H9 (cell line): ENCODE data around the gene ITGA8. TPM values are rescaled to one million over a fixed set of nuclear protein-coding genes. Genes with fewer than 3 reads are reported as not detected.

Experiments used
- DNase-seq: peaks from one replicate; pipeline ENCODE4 v3.0.0-alpha.2; 2017
- H2AFZ ChIP-seq: one replicate; pipeline ENCODE4 v1.6.1; 2013; ENCODE audit warnings: mild to moderate bottlenecking, low read length, control low read depth, moderate library complexity
- H2AK5ac ChIP-seq: 2 replicates; pipeline ENCODE4 v1.6.1; 2013; ENCODE audit warnings: low read length, control low read depth, mixed read lengths; ENCODE audit not compliant: insufficient read length
- H2BK120ac ChIP-seq: one replicate; pipeline ENCODE4 v1.6.1; 2013; ENCODE audit warnings: low read depth, mild to moderate bottlenecking, low read length, control low read depth, inconsistent platforms; ENCODE audit not compliant: poor library complexity, severe bottlenecking
- H2BK12ac ChIP-seq: 2 replicates; pipeline ENCODE4 v1.6.1; 2013; ENCODE audit warnings: low read length, control low read depth, mixed read lengths, low read depth; ENCODE audit not compliant: insufficient read length
- H2BK15ac ChIP-seq: 2 replicates; pipeline ENCODE4 v1.6.1; 2013; ENCODE audit warnings: low read depth, low read length, control low read depth
- H2BK20ac ChIP-seq: one replicate; pipeline ENCODE4 v1.6.1; 2013; ENCODE audit warnings: low read depth, mild to moderate bottlenecking, low read length, control low read depth, inconsistent platforms; ENCODE audit not compliant: poor library complexity, severe bottlenecking
- H2BK5ac ChIP-seq: 2 replicates; pipeline ENCODE4 v1.6.1; 2013; ENCODE audit warnings: low read length, control low read depth, mixed read lengths; ENCODE audit not compliant: insufficient read length
- H3K14ac ChIP-seq: 2 replicates; pipeline ENCODE4 v1.6.1; 2013; ENCODE audit warnings: low read length, control low read depth; ENCODE audit not compliant: insufficient read depth
- H3K18ac ChIP-seq: 2 replicates; pipeline ENCODE4 v1.6.1; 2013; ENCODE audit warnings: low read depth, mild to moderate bottlenecking, mixed read lengths, low read length, control low read depth; ENCODE audit not compliant: insufficient read length
- H3K23ac ChIP-seq: 2 replicates; pipeline ENCODE4 v1.6.1; 2013; ENCODE audit warnings: low read length, control low read depth, mixed read lengths, low read depth; ENCODE audit not compliant: insufficient read length
- H3K23me2 ChIP-seq: 2 replicates; pipeline ENCODE4 v1.6.1; 2013; ENCODE audit warnings: low read depth, mild to moderate bottlenecking, mixed read lengths, low read length, control low read depth; ENCODE audit not compliant: insufficient read length, poor library complexity, severe bottlenecking
- H3K27ac ChIP-seq: 2 replicates; pipeline ENCODE4 v1.5.1; 2013; ENCODE audit warnings: low read length, control low read depth, mixed read lengths, low read depth; ENCODE audit not compliant: insufficient read length
- H3K27me3 ChIP-seq: 2 replicates; pipeline ENCODE4 v1.6.1; 2013; ENCODE audit warnings: low read length, control low read depth, inconsistent platforms; ENCODE audit not compliant: insufficient read depth
- H3K4ac ChIP-seq: 2 replicates; pipeline ENCODE4 v1.6.1; 2013; ENCODE audit warnings: low read depth, mild to moderate bottlenecking, control low read depth, inconsistent platforms, low read length, moderate library complexity
- H3K4me1 ChIP-seq: 2 replicates; pipeline ENCODE4 v1.6.1; 2013; ENCODE audit warnings: low read length, control low read depth, inconsistent platforms; ENCODE audit not compliant: insufficient read depth
- H3K4me2 ChIP-seq: 2 replicates; pipeline ENCODE4 v1.6.1; 2013; ENCODE audit warnings: low read length, control low read depth, mixed read lengths; ENCODE audit not compliant: insufficient read length, insufficient read depth
- H3K56ac ChIP-seq: 2 replicates; pipeline ENCODE4 v1.6.1; 2013; ENCODE audit warnings: low read depth, mild to moderate bottlenecking, mixed read lengths, low read length, control low read depth; ENCODE audit not compliant: insufficient read length
- H3K79me1 ChIP-seq: 2 replicates; pipeline ENCODE4 v1.6.1; 2013; ENCODE audit warnings: low read depth, mild to moderate bottlenecking, moderate library complexity, low read length, control low read depth, inconsistent platforms; ENCODE audit not compliant: insufficient read depth, poor library complexity, severe bottlenecking
- H3K79me2 ChIP-seq: 2 replicates; pipeline ENCODE4 v1.6.1; 2013; ENCODE audit warnings: low read length, control low read depth, inconsistent platforms; ENCODE audit not compliant: insufficient read depth
- H3K9ac ChIP-seq: 2 replicates; pipeline ENCODE4 v1.6.1; 2013; ENCODE audit warnings: low read length, control low read depth, mixed read lengths; ENCODE audit not compliant: insufficient read length; ENCODE audit errors: extremely low read depth
- H3K9me3 ChIP-seq: one replicate; pipeline ENCODE4 v1.6.1; 2013; ENCODE audit warnings: low read depth, low read length, inconsistent platforms; ENCODE audit not compliant: control insufficient read depth
- H3T11ph ChIP-seq: one replicate; pipeline ENCODE4 v1.6.1; 2013; ENCODE audit warnings: mild to moderate bottlenecking, low read length, control low read depth, inconsistent platforms
- H4K20me1 ChIP-seq: one replicate; pipeline ENCODE4 v1.6.1; 2013; ENCODE audit not compliant: control insufficient read depth, insufficient read length, insufficient read depth
- H4K5ac ChIP-seq: 2 replicates; pipeline ENCODE4 v1.6.1; 2013; ENCODE audit warnings: low read depth, mild to moderate bottlenecking, mixed read lengths, low read length, control low read depth; ENCODE audit not compliant: insufficient read length
- H4K8ac ChIP-seq: replicated peaks from 2 replicates; pipeline ENCODE4 v1.6.1; 2013; ENCODE audit warnings: low read length, control low read depth, mixed read lengths, low read depth; ENCODE audit not compliant: insufficient read length
- H4K91ac ChIP-seq: 2 replicates; pipeline ENCODE4 v1.6.1; 2013; ENCODE audit warnings: low read depth, mild to moderate bottlenecking, moderate library complexity, mixed read lengths, low read length, control low read depth; ENCODE audit not compliant: insufficient read length
- H3K27ac Mint-ChIP-seq, 3 experiments: 2 replicates in 2 of 3; 3 replicates in 1 of 3; pipeline ENCODE4 v1.8.0; 2020 to 2021; ENCODE audit warnings: mixed read lengths in 3 of 3, mild to moderate bottlenecking in 1 of 3, moderate library complexity in 1 of 3
- H3K27me3 Mint-ChIP-seq: 2 replicates; pipeline ENCODE4 v1.8.0; 2021; ENCODE audit warnings: low read depth, mild to moderate bottlenecking, moderate library complexity, mixed read lengths
- H3K36me3 Mint-ChIP-seq, 3 experiments: 2 replicates in 2 of 3; 3 replicates in 1 of 3; pipeline ENCODE4 v1.8.0; 2020 to 2021; ENCODE audit warnings: low read depth in 3 of 3, mixed read lengths in 3 of 3; ENCODE audit not compliant: insufficient read depth in 1 of 3
- H3K4me1 Mint-ChIP-seq, 2 experiments: 2 replicates each; pipeline ENCODE4 v1.8.0; 2020; ENCODE audit warnings: mixed read lengths in 2 of 2
- H3K4me3 Mint-ChIP-seq, 2 experiments: 2 replicates in 1 of 2; 3 replicates in 1 of 2; pipeline ENCODE4 v1.8.0; 2020 to 2021; ENCODE audit warnings: mild to moderate bottlenecking in 2 of 2, mixed read lengths in 2 of 2, moderate library complexity in 1 of 2
- H3K9me3 Mint-ChIP-seq, 2 experiments: 2 replicates in 1 of 2; 3 replicates in 1 of 2; pipeline ENCODE4 v1.8.0; 2020; ENCODE audit warnings: mild to moderate bottlenecking in 2 of 2, mixed read lengths in 2 of 2, moderate library complexity in 1 of 2
- CTCF ChIP-seq: fragments of 200-600 bp; sonication (generic); conservative IDR thresholded peaks from 3 replicates; pipeline ENCODE4 v1.8.0; 2021; ENCODE audit warnings: antibody characterized with exemption, mild to moderate bottlenecking
- total RNA-seq: library from RNA; stranded (reverse); gene quantifications from 2 replicates; pipeline ENCODE4 v1.2.1, GENCODE V29; 2021

Gene ITGA8
- total RNA-seq, 1 experiment from 2014 or later = not detected

GRCh38 chr10:15759265-15759664, 39.5 kb upstream of the ITGA8 start:
- Histone ChIP-seq H2AK5ac (no peak overlapping the region), H2BK20ac (no peak overlapping the region), H3K9ac (no peak overlapping the region), H3T11ph (no peak overlapping the region), H2BK12ac (no peak overlapping the region), H2BK120ac (no peak overlapping the region), H2BK5ac (no peak overlapping the region), H3K9me3 (no peaks in the 10 kb centered on the region), H3K79me1 (no peaks in the 10 kb centered on the region), H4K8ac (no peak overlapping the region), H4K91ac (no peak overlapping the region), H3K18ac (no peak overlapping the region), H3K56ac (no peak overlapping the region), H3K23ac (no peak overlapping the region), H4K20me1 (no peaks in the 10 kb centered on the region), H3K27me3 (no peaks in the 10 kb centered on the region), H3K79me2 (no peaks in the 10 kb centered on the region), H3K23me2 (no peaks in the 10 kb centered on the region), H2BK15ac (no peak overlapping the region), H4K5ac (no peak overlapping the region), H3K27ac (no peak overlapping the region), H3K14ac (no peak overlapping the region), H3K4ac (no peak overlapping the region), H3K4me1 (no peaks in the 10 kb centered on the region), H3K4me2 (no peak overlapping the region), H2AFZ (no peak overlapping the region)
- no peak overlapping the region for H3K27ac Mint-ChIP-seq
- H3K9me3 Mint-ChIP-seq = peaks cover 0 to 2% of the 10 kb centered on the region in 2 experiments; a peak in 1 of 5 replicates
- TF ChIP-seq CTCF = no peak
- H3K27me3 Mint-ChIP-seq = peaks cover 13% of the 10 kb centered on the region
- H3K36me3 Mint-ChIP-seq = no peaks in the 10 kb centered on the region
- no peak overlapping the region for H3K4me3 Mint-ChIP-seq
- no peak for DNase-seq
- no peaks in the 10 kb centered on the region for H3K4me1 Mint-ChIP-seq
